ENCODE data around the gene ESAM.

Gene ESAM

GRCh38 chr11:124760806-124761205 lies 1.3 kb downstream of the ESAM start:
- TF ChIP-seq, protein P1, sequence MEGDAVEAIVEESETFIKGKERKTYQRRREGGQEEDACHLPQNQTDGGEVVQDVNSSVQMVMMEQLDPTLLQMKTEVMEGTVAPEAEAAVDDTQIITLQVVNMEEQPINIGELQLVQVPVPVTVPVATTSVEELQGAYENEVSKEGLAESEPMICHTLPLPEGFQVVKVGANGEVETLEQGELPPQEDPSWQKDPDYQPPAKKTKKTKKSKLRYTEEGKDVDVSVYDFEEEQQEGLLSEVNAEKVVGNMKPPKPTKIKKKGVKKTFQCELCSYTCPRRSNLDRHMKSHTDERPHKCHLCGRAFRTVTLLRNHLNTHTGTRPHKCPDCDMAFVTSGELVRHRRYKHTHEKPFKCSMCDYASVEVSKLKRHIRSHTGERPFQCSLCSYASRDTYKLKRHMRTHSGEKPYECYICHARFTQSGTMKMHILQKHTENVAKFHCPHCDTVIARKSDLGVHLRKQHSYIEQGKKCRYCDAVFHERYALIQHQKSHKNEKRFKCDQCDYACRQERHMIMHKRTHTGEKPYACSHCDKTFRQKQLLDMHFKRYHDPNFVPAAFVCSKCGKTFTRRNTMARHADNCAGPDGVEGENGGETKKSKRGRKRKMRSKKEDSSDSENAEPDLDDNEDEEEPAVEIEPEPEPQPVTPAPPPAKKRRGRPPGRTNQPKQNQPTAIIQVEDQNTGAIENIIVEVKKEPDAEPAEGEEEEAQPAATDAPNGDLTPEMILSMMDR (conservative IDR thresholded peaks at IDR 0.05): no peak
- no peak overlapping the region for H3K27ac ChIP-seq

- TF ChIP-seq, protein P1 (conservative IDR thresholded peaks at IDR 0.05): no peak
- no peak overlapping the region for H3K27ac ChIP-seq
Measured at GRCh38 chr11:124760205-124760652, 1.9 kb downstream of the ESAM start.

- H3K27ac ChIP-seq: peak overlapping the region; percentile 53
Measured at GRCh38 chr11:124759266-124760204, 2.6 kb downstream of the ESAM start.

DNA sequence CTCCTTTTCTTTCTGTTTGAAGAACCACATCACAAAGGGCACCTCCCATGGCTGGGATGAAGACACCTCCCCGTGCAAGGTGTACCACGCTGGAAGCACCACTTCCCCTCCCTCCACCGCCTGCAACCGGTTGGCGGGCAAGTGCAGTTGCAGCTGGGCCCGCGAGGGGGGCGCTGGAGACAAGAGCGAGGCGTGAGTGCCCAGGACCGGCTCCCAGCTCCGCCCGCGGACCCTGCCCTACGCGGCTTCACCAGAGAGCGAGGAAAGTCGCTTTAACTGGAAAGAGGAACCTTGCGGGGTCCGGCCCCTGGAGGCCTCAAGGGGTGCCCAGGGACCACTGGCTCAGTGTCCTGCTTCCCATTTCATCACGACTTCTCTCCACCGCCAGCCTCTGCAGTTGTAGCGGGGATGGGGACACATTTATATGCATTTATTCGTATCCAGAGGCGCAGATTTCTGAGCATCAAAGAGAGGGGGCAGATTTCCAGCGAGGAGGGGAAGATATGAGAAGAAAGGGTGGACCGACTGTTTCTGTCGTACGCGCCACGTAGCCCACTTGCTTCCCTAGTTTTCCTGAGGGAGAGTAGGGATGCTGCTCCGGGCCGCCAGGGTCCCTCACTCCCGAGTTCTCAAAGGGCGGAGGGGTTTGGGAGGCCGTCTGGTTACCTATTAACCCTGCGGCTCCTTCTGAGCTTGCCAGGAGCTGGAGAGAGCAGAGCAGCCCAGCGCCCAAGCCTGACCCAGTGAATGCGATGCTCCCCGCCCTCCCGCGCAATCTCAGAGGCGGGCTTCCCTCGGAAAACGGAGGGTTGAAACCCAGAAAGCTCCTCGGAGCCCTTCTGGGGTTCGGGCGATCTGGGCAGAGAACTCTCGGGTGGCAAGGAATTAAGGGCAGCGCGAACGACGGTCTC lies 3.5 kb downstream of the ESAM start:
- TF ChIP-seq, protein P1 (conservative IDR thresholded peaks at IDR 0.05): peak; percentile 93

More at GRCh38 chr11:124759266-124760204, 2.6 kb downstream of the ESAM start:
- TF ChIP-seq, protein P1 (conservative IDR thresholded peaks at IDR 0.05): no peak

DNA sequence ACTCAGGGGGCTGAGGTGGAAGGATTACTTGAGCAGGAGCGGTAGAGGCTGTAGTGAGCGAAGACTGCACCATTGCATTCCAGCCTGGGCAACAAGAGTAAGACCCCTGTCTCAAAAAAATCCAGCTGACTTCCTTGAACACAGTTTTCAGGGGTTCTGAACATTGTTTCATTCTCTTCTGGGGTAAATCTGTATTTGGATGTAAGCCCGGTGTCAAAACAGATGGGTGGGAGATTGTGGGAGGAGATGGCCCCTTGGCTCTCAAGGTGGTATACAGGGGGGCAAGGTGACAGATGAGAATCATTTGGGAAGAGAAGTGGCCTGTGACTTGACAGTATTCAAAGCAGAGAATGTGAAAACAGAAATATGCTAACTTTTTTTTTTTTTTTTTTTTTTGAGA lies 4.8 kb downstream of the ESAM start:
- TF ChIP-seq, protein P1 (conservative IDR thresholded peaks at IDR 0.05): no peak
- H3K27ac ChIP-seq: no peak overlapping the region

More for the DNA sequence above, 3.5 kb downstream of the ESAM start:
- H3K27ac ChIP-seq: peak overlapping the region; percentile 53

GRCh38 chr11:124756753-124757227 lies 5.3 kb downstream of the ESAM start:
- TF ChIP-seq, protein P1 (conservative IDR thresholded peaks at IDR 0.05): no peak
- H3K27ac ChIP-seq: no peak overlapping the region

Measured in VCaP (cell line).